ENCODE results near the gene JPH4.
A peak's percentile ranks its signal among the peaks of the same experiment; 100 is the strongest.

JPH4 gene

DNA sequence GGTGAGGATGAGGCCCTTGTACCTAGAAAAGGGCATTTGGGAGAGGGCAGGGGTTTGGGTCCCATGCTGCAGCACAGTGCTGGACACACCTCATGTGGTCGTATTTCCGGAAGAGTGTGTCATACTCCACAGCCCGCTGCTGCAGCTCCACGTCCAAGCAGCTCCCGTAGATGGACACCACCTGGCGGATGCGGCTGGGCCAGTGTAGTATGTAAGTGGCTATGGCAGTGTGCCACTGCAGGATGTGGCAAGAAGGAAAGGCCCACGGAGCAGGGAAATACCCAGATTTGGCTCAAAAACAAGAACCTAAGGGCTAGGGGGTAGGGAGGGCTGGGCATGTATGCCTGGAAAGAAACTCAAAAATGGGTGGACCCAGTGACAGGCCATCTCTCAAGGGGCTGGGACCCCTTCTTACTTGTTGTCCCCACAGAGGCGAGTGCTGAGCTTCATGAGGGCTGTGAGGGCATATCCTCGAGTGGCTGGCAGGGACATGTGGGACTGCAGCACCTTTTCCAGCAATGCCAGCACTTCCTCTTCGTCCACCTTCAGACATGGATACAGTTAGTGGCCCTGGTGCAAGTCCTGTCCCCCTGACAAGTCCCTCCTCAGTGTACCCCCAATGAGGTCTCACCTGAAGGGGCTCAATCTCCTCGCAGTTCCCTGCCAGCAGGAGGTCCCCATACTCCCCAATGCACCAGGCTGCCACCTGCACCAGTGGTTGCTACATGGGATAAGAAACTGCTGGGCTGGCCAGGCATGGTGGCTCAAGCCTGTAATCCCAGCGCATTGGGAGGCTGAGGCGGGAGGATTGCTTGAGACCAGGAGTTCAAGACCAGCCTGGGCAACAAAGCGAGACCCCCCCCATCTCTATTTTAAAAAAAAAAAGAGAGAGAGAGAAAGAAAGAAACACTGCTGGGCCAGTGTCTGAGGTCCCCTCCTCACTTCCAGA, 16.4 kb downstream of the JPH4 start:
- no peak for DNase-seq

DNA sequence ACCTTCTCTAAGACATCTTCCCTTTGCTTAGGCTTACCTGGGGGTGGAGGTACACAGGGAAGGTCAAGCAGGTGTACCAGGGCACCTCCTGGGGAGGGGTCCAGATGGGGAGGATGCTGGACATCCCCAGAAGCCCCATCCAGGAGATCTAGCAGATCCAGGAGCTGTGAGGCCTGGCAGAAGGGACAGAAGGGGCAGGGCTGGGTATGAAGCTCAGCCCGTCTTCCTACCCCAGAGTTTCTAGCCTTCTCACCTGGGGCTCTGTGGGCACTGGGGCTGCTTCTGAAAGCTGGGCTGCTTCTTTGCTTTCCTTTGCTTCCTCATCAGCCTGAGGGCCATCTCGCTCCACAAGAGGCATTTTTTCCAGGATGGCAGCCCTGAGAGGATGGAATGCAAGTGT, 17.3 kb downstream of the JPH4 start:
- DNase-seq: no peak

DNA sequence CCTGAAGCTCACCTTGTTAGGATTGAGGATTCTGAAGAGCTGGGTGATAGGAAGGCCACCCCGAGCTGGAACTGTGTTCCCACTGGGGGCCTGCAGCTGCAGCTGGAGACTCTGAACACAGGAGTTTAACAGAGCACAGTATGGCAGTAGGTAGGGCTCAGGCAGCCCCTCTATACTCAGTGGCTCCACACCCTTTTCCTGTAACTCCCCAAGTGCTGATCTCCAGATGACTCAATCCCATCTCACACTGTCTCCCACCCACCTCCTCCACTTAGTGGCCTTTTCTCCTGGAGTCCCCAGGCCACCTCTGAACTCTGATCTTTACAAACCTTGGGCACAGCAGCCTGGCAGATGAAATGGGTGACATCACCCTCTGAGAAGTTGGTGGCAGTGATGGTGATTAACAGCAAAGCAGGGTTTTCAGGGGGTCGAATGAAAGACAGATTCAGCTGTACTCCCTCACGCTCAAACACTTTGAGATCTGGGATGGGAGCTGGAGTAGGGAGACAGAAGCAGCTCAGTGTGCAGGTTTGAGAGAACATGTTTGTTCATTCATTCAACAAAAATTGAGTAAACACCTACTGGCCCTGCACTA, 18.6 kb downstream of the JPH4 start:
- no peak for DNase-seq

DNA sequence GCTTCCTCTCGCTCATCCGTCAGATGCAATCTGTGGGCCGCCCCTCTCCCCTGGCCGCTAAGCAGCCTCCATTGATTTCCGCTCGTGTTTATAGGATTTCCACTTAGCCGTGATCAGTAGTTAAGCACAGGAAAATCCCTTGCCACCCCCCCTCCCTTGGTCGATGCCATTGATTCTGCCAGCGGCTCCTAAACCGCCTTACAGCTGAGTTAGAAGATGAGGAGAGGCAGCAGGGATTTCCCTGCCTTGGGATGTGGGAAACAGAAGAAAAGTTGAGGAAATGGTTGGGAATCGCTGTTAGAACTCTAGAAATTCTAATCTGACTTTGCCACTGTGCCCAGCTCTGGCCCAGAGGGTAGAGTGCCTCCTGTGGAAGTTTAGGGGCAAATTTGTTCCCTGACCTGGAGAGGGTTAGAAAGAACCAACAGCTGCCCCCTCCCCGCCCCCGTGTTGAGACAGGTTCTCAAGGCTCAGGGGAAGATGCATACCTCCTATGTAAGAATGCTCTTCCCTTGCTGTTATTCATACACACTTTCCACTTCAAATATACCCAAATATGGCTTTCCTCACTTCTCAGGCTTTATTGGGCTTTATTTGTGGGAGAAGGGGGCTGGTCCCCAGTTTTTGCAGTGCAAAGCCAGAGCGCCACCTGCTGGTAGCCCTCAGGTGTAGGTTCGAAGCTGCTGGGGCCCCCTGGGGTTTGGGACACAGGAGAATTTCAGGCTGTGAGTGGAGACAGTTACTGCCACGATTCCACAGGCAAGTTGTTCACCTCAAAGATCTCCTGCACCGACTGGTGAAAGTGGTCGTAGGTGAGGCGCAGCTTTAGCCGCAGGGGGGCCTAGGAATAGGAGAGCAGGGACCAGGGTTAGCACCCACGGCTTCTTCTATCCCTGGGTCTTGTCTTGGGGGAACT, 19.3 kb downstream of the JPH4 start:
- DNase-seq: peak; percentile 59 to 70

DNA sequence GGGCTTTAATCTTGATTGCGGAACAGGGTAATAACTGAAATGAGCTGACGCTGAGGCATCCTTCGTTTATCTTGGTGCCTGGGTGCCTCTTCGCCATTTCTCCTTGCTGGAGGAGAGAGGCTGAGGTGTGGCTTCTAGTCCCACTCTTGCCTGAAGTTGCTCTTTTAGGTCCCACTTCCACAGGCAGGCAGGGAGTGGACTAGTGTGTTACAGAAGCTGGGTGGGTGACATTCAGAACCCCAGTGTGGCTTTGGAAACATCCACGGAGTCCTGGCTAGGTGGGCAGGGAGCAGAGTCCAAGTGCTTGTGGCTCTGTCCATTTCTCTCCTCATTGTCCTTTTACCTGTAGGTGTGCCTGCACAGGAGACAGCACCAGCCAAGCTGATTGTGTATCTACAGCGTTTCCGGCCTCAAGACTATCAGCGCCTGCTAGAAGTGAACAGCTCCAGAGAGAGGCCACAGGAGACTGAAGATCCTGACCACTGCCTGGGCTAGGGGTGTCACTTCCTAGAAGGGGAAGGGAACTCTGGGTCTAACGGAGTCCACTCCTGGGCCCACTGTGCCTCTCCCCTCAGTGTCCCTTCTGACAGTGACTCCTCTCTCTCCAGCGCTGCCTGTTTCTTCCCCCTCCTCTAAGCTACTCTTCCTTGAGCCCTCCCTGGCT, 20.1 kb downstream of the JPH4 start:
- no peak for DNase-seq

DNA sequence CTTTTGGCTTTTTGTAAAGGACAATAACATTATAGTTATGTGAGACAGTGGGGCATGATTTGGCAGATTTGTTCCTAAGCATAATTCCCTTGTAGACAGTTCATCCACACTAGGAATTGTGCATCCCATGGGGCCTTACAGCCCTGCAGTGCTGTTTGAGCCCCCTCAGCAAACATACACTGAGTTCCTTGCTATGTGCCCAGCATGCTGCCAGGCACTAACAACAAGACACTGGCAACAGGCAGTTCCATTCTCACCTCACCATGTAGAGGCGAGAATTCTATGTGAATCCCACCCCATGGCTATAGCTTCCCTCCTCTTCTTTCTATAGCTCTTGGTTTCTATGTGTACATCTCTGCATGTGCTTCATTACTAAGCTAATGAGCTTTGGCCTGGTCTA, 20.6 kb downstream of the JPH4 start:
- DNase-seq: no peak

DNA sequence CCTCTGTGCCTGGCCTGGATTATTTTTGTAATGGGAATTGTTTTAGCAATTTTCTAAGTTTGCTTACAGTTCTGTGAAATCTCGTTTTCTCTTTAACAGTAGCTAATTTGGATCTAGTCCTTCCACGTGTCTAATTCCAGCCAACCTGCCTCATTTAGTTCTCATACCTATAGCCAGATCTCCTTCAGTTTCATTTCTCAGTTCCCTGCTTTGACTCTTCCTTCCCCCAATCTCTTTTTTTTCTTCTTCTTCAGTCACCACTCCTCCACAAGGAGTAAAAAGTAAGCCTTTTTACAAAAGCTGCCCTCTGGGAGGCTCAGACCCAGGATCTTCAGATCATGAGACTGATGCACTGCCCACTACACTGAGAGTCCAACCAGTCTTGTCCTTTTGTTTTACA, 21.1 kb downstream of the JPH4 start:
- no peak for DNase-seq

DNA sequence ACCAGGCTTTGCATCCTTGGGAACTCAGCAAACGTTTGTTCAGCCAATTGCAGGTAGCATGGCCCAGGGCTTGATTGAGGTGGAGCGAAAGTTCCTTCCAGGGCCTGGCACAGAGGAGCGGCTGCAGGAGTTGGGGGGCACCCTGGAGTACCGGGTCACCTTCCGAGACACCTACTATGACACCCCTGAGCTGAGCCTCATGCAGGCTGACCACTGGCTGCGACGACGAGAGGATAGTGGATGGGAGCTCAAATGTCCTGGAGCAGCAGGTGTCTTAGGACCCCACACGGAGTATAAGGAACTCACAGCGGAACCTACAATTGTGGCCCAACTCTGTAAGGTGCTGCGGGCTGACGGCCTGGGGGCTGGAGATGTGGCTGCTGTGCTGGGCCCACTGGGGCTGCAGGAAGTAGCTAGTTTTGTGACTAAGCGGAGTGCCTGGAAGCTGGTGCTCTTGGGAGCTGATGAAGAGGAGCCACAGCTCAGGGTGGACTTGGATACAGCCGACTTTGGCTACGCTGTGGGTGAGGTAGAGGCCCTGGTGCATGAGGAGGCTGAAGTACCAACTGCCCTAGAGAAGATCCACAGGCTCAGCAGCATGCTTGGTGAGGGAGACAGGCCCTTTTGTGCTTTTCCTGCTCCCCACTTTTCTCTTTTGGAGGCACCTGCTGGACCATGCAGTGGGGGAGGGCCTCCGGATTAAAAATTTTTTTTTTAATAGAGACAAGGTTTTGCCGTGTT, 21.7 kb downstream of the JPH4 start:
- DNase-seq: no peak

DNA sequence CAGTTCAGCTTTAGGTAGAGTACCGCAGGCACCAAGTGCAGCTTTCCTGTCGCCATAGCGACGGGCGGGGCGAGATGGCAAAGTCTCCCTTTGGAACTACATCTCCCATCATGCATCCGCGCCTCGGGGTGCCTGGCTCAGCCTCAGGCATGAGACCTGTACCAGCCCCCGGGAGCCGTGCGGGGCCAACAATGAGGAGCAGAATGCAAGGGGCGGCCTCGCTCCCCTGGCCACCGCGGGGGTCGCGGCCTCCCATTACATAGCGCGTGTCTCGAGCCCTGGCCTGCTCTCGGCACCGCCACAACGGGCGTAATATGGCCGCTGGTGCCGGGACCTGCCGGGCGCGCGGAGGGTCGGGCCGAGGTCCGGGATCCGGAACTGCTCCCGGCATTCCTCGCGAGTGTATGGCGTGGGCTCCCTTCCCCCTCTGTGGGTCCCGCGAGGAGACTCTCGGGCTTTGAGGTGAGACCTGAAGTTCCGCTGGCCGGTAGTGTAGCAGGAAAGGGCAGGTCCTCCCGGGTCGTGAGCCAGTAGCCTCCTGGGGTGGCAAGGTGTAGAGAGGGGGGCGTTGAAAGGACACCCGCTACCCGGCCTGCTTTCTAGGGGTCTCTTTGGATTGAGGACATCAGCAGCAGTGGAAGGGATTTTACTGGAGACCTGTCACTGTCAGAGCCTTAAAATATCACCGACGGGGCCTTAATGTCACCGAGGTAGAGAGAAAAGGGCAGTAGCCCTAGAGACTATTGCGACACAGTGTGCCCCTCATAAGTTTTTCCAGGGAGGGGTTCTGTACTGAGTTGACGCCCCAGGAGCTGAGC, 22.5 kb downstream of the JPH4 start, which contains the start of gene THTPA:
TSS of gene THTPA (plus strand) at position 390 of the 818 bp plus-strand sequence. CDS start 487 bp downstream, outside the sequence.
- DNase-seq: peak; percentile 92 to 93

DNA sequence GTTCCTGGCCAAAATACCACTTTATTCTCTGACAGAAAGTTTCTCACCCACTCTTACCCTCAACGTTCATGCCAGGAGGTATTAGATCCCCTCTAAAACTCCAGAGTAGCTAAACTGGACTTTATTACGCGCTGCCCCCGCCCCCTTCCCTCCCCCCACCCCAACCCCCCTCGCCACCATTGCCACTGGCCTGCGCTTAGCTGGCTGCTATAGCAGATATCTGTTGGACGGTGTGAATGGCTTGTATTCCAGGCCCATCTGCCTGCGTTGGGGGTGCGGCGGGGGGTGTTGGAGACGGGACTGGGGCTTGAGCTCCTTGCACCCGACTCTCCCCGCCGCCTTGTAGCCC, 23.1 kb downstream of the JPH4 start:
- DNase-seq: no peak

DNA sequence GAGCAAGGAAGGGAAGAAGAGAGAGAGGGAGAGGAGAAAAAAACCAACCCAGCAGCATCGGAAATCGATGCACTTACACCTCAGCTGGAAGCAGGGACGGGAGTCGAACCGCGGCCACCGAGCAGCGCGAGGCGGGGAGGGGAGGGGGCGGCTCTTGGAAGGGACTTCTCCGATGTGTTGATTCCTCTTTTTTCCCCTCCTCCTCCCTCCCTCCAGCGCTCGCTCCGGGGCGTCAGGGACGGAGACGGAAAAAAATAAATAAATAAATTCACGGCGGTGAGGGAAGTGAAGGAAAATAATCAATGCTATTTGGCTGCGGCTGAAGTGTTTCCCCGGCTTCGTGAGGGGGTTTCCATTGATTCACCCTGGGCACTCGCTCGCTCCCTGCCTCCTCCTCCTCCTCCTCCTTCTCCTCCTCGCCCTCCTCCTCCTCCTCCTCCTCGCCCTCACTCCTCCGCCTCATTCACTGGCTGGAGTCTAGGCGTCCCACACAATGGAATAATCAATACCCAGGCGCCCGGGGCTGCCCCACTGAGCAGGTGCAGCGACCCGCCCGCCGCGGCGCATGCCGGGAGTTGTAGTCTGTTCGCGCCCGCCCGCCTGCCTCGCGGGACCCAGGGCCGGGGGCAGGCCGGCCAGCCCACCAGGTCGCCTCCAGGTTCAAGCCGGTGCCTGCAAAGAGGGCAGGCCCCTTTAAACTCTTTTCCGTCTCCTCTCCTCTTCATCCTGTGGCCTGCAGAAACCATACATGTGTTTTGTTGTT, 27.1 kb downstream of the JPH4 start, which contains the start of gene ZFHX2:
TSS of gene ZFHX2 (minus strand) at position 500 of the 763 bp plus-strand sequence. CDS start 16,440 bp downstream, outside the sequence.
- peak; percentile 82 to 87 for DNase-seq

DNA sequence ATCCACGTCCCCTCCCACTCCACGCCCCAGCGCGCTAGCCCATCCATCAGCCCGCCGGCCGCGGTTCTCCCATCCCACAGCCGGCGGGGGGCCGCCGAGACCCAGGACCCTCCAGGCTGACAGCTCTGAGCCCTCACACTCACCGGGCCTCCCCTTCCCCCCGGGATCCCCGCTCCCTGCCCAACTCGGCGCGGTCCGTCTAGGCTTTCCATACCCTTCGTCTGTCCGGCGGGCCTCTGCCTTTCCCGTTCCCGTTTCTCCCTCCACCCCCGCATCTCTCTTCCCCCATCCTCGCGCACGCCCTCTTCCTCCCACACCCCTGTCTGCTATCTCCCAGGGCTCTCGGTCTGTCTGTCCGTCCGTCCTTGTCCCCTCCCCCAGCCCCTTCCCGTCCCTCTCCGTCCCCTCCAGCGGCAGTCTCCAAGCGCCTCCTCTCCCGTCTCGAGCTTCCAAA, 27.8 kb downstream of the JPH4 start:
- DNase-seq: no peak

DNA sequence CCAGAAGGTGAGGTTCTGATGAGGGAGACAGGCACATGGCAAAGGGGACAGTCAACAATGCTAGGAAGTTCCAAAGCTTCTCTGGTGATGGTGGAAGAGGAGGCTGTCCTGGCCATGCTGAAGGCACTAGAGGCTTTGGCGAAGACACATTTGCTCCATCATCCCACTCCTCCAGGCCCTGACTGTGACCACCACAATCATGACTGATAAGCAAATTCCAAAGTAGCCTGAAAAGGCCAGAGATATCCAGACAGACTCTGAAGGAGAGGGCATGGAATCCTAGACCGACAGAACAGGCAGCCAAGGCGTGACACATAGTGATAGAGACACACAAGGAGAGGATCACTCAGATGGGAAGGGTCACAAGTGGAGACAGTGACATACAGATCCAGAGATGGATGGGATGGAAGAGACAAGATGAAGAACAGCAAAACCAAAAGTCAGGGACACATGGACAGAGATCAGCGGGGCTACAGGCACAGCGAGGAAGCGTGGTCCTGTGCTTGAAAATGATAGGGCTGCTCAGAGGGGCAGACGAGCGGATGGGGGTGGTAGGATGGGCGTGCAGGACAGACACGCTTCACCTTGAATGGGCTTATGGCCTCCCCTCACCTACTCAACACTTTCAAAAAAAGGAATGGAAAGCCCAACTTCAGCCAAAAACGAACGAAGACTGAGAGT, 28.3 kb downstream of the JPH4 start:
- DNase-seq: no peak

DNA sequence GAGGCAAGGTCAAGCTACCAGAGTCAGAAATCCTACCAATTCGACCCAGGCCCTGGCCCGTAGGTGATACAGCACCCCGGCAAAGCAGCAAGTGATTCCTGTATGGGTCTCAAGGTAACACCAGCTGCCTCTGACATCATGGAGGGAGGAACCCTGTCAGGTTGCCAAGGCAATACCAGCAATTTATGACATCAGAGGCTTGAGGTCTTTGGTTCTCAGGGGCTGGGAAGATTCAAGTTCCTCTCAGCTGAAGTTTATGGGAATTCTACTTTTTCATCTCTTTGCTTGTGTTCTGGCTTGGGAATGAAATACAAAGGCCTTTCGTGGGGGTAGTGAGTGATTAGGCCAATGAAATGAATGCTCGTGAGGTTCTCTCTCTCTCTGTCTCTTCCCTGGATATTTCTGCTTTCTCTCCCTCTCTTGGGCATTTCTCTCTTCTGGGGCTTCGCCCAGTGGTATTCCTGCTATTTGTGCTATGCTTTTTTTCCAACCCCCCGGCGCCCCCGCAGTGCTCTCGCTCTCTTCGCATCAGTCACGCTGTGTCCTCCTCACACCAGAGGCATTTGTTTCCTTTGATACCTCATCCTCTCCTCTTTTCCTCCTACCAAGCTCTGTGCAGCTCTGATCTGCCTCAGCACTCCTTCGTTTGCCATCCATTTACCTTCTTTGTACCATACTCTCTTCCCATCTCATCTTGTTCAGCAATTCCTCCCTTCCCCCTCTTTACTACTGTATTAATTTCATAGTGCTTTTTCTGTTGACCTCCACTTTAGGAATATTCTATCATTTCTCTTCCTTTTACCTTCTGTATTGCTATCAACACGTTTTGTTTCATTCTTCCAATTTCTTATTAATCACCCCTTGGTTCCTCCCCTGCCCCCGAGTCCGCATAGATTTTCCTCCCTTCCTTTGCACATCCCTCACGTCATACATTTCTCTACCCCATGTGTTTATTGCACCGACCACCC, 30.0 kb downstream of the JPH4 start:
- DNase-seq: no peak

DNA sequence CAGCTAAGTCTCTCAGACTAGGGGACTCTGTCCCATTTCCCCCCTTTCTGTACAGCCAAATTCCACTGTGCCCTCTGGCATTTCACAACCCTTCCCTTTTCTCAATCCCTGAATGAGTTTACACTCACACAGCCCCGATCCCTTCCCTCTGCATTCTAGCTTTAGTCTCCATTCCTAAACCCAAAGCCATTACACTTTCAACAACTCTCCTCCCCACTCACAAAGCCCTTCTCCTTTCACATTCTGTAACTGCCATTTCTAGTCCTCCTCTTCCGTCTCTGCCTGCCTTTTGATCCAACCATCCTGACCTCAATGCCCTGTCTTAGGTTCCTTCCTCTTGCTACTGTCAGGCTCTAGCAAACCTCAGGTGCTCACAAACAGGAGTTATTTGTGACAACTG, 30.7 kb downstream of the JPH4 start:
- DNase-seq: no peak

DNA sequence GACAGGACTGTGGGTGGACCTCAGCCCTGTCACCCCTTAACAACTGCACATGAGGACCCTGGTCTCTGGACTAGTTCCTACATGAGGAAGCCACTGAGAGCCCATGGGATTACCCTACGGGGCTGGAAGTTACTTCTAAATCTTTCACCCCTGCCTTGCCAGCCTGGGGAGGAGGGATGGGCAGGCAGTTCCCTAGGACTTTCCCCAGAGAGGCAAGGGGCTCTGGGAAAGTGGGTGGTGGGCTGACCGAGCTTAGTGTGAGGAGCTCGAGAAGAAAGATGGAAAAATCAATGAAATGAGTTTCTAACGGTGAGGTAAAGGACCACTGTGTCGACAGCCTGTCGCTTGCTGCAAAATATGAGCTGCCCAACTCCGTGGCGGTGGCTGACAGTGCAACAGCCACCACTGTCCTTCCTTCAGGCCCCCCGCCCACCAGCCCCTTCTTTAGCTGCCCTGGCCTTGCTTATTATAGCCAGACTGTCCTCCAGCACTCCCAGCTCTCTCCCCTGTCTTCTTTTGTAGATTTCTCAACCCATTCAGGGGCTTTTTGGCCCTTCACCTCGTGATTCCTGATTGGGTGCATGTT, 32.0 kb downstream of the JPH4 start:
- no peak for DNase-seq

DNA sequence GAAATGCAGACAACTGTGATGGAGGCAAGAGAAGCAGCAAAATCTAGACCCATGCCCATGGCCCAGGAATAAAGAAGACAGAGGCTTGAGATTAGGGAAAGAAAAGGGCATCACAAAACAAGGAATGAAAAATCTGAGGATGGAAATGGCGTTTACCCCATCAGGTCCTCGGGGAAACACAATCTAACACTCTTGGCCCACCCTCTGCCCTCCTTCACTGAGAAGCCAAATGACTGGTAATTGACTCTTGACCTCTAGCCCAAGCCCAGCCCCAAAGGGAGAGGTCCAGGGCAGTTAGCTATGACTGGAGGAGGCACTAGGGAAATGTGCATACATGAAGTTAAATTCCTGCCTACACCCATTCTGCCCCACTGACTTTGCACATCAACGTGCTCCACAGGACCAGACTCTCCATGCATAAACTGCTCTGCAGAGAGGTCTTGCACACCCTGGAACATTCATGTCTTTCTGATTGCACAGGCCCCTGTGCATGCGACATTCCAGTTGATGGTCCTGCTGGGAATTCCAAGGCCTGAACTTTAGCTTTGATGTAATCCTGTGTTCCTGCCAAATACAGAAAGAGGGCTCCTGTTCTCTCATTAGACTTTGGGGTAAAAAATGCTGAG, 32.7 kb downstream of the JPH4 start:
- DNase-seq: no peak
